Memory B cell (primary cell): Measurements from ENCODE around the gene HPSE2.

Experiments used
- ATAC-seq: fragments of 150-1000 bp; cut with Tn5 transposase; 2 replicates; pipeline ENCODE4 v1.10.0; 2021; ENCODE audit warnings: low read depth, mild to moderate bottlenecking, moderate library complexity
- DNase-seq, 2 donors: peaks; one replicate each; pipeline ENCODE4 v3.0.0; 2022; ENCODE audit warnings: low spot score in 2 of 2
- H3K27ac Mint-ChIP-seq: one replicate; pipeline ENCODE4 v1.8.0; 2022; ENCODE audit warnings: mild to moderate bottlenecking, moderate library complexity, mixed read lengths
- H3K27me3 Mint-ChIP-seq: one replicate; pipeline ENCODE4 v1.8.0; 2022; ENCODE audit warnings: mixed read lengths
- H3K36me3 Mint-ChIP-seq: one replicate; pipeline ENCODE4 v1.8.0; 2022; ENCODE audit warnings: mild to moderate bottlenecking, mixed read lengths
- H3K4me1 Mint-ChIP-seq: one replicate; pipeline ENCODE4 v1.8.0; 2022; ENCODE audit warnings: mixed read lengths
- H3K4me3 Mint-ChIP-seq: one replicate; pipeline ENCODE4 v1.8.0; 2022; ENCODE audit warnings: mild to moderate bottlenecking, moderate library complexity, mixed read lengths
- H3K9me3 Mint-ChIP-seq: one replicate; pipeline ENCODE4 v1.8.0; 2022; ENCODE audit warnings: mixed read lengths

The HPSE2 gene

GRCh38 chr10:98855403-98856189, 380.1 kb downstream of the HPSE2 start:
- Mint-ChIP-seq H3K4me1 (no peaks in the 10 kb centered on the region), H3K27me3 (peaks cover 4% of the 10 kb centered on the region), H3K4me3 (no peak overlapping the region), H3K27ac (no peak overlapping the region), H3K36me3 (no peaks in the 10 kb centered on the region), H3K9me3 (no peaks in the 10 kb centered on the region)
- DNase-seq (no peak), ATAC-seq (no peak)

DNA sequence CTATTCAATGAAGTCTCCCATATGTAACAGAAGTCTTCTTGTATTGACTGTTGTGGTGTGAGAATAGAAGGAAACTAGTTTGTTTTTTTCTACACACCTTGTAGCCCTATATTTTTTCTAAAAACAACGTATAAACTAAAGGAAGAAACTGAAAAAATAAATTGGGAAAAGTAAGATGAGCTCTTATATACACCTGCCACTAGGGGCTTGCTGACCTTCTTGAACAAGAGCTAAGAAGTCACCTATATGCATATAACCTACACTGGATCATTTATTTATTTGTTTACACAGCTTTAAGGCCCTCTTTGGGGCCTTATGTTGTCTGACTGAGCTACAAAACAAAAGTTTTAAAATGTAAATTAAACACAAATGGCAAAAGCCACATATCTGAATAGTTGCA, 383.0 kb downstream of the HPSE2 start:
- no peaks in the 10 kb centered on the region for H3K36me3 Mint-ChIP-seq
- H3K27me3 Mint-ChIP-seq, result peaks cover 4% of the 10 kb centered on the region
- ATAC-seq (no peak), DNase-seq (no peak)
- no peak overlapping the region for H3K27ac Mint-ChIP-seq
- no peak overlapping the region for H3K4me3 Mint-ChIP-seq
- no peaks in the 10 kb centered on the region for H3K9me3 Mint-ChIP-seq
- no peaks in the 10 kb centered on the region for H3K4me1 Mint-ChIP-seq

GRCh38 chr10:98848361-98848760, 387.3 kb downstream of the HPSE2 start:
- no peaks in the 10 kb centered on the region for H3K9me3 Mint-ChIP-seq
- no peaks in the 10 kb centered on the region for H3K4me1 Mint-ChIP-seq
- no peak overlapping the region for H3K4me3 Mint-ChIP-seq
- H3K27ac Mint-ChIP-seq, result no peak overlapping the region
- ATAC-seq (no peak), DNase-seq (no peak)
- no peaks in the 10 kb centered on the region for H3K36me3 Mint-ChIP-seq
- H3K27me3 Mint-ChIP-seq, result peaks cover 4% of the 10 kb centered on the region

DNA sequence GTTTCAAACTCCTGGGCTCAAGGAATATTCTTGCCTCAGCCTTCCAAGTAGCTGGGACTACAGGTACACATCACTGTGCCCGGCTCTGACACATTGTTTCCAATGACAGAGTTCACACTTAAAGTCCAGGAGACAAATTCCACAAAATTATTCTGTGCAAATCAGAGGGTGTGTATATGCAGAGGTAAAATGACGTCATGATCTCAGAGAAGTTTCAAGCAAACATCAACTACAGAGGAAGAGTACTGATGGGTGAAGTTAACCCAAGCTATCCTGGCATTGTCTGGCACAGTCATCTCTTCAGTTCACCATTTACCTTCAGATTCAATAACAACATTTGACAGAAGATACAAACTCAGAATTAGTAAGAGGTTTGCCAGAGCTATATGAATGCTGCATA, 388.9 kb downstream of the HPSE2 start:
- no peaks in the 10 kb centered on the region for H3K9me3 Mint-ChIP-seq
- DNase-seq (no peak), ATAC-seq (no peak)
- H3K4me1 Mint-ChIP-seq, result no peaks in the 10 kb centered on the region
- no peak overlapping the region for H3K27ac Mint-ChIP-seq
- no peak overlapping the region for H3K4me3 Mint-ChIP-seq
- no peaks in the 10 kb centered on the region for H3K36me3 Mint-ChIP-seq
- peaks cover 3% of the 10 kb centered on the region for H3K27me3 Mint-ChIP-seq

DNA sequence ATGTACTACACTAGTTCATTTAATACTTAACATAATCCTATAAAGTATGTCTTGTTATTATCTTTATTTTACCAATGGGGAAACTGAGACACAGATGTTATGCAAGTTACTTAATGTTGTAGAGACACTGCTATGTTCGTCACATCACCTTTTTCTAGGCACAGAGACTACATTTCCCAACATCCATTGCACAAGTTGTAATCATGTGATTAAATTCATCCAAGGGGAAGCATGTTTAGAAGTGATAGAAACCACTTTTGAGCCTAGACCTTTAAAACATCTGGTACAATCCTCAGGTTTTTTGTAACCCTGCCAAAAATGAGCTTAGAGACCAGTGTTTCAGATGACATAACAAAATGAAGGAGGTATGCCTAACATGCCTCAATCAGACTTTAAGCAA, 402.1 kb downstream of the HPSE2 start:
- Mint-ChIP-seq H3K4me1 (no peaks in the 10 kb centered on the region), H3K27ac (no peak overlapping the region), H3K4me3 (no peak overlapping the region), H3K36me3 (no peaks in the 10 kb centered on the region), H3K9me3 (no peaks in the 10 kb centered on the region), H3K27me3 (peaks cover 4% of the 10 kb centered on the region)
- no peak for DNase-seq
- no peak for ATAC-seq

DNA sequence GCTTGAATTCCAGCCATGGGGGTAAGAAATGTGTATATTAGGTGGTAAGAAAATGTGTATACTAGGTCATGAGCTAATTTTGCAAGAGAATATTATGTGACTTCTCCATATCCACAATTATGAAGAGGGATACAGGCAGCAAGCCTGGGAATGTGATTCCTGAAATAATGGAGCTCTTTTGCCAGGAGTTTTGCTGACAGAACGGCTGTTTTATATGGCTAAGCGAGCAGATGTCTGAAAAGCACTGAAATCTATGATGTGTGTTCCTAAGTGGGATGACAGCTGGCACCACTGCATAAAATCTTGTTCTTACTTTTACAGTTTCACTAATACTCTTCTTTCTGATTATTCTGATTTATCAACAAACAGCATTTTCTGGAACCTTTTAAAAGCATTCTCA, 402.9 kb downstream of the HPSE2 start:
- Mint-ChIP-seq H3K9me3 (no peaks in the 10 kb centered on the region), H3K36me3 (no peaks in the 10 kb centered on the region), H3K4me1 (no peaks in the 10 kb centered on the region), H3K27ac (no peak overlapping the region), H3K4me3 (no peak overlapping the region), H3K27me3 (peaks cover 4% of the 10 kb centered on the region)
- no peak for DNase-seq
- no peak for ATAC-seq

DNA sequence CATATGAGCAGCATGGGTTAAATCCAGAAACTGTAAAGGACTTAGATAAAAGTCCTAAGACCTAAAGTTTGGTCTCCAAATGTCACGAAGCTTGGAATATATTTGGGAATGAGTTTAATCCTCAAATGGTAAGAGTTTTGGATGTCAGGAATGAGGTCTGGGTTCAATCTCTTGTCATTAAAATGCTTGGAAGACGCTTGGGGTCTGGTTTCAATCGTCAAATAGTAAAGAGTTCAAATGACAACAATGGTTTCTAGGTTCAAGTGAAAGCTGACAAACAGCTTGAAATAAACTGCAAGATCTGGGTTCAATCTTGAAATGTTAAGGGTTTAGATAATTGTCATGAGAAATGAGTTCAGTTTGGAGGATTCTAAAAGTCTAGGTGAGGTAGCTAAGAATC, 403.5 kb downstream of the HPSE2 start:
- Mint-ChIP-seq H3K4me3 (no peak overlapping the region), H3K4me1 (no peaks in the 10 kb centered on the region), H3K9me3 (no peaks in the 10 kb centered on the region), H3K27ac (no peak overlapping the region), H3K27me3 (peaks cover 4% of the 10 kb centered on the region), H3K36me3 (no peaks in the 10 kb centered on the region)
- ATAC-seq (no peak), DNase-seq (no peak)

- H3K36me3 Mint-ChIP-seq, result no peaks in the 10 kb centered on the region
- no peak for DNase-seq
- H3K27me3 Mint-ChIP-seq, result peaks cover 4% of the 10 kb centered on the region
- H3K9me3 Mint-ChIP-seq, result no peaks in the 10 kb centered on the region
- no peak overlapping the region for H3K4me3 Mint-ChIP-seq
- no peaks in the 10 kb centered on the region for H3K4me1 Mint-ChIP-seq
- H3K27ac Mint-ChIP-seq, result no peak overlapping the region
- ATAC-seq, result no peak
These were observed 404.3 kb downstream of the HPSE2 start for GRCh38 chr10:98831391-98831790.

DNA sequence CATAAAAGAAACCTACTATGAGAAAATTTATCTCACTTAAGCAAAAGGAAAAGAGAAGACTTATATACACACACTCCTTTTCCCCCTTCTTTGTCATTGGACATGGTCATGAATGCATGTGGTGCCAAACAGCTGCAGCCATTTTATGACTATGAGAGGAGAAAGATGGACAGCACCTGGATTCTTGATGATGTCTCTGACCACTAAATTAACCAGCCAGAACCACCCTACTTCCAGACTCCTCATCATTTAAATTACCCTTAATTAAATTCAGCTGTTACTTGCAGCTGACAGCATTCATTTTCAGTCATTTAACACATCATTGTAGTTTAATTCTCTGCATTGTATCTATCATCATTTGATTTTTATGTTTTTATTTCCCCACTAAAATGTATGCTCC, 409.9 kb downstream of the HPSE2 start:
- Mint-ChIP-seq H3K9me3 (no peaks in the 10 kb centered on the region), H3K27me3 (peaks cover 4% of the 10 kb centered on the region), H3K36me3 (no peaks in the 10 kb centered on the region), H3K27ac (no peak overlapping the region), H3K4me1 (no peaks in the 10 kb centered on the region), H3K4me3 (no peak overlapping the region)
- no peak for ATAC-seq
- DNase-seq, result no peak

DNA sequence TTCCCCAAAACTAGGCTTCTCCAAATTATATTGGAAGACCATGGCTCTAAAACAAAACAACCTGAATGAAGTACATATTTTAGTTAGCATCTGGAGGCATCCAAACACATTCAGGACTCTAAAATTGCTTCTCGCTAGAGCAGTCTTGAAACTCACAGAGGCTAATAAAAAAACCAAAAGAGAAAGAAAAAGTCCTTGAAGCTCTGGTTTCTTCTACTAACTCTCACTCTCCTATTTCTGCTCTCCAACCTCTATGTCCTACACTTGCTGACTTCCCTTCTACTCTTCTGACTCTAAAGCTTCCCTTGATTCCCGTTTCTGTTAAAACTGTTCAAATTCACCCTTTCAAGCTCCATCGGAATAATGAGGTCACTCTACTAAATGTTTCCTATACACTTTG, 418.3 kb downstream of the HPSE2 start:
- H3K4me3 Mint-ChIP-seq, result no peak overlapping the region

GRCh38 chr10:98815039-98815885, 420.4 kb downstream of the HPSE2 start:
- Mint-ChIP-seq H3K27me3 (peaks cover 2% of the 10 kb centered on the region), H3K9me3 (no peaks in the 10 kb centered on the region), H3K27ac (no peak overlapping the region), H3K4me3 (no peak overlapping the region), H3K4me1 (no peaks in the 10 kb centered on the region), H3K36me3 (no peaks in the 10 kb centered on the region)
- ATAC-seq, result no peak
- no peak for DNase-seq

More for the DNA sequence above, 418.3 kb downstream of the HPSE2 start:
- ATAC-seq (no peak), DNase-seq (no peak)
- Mint-ChIP-seq H3K27ac (no peak overlapping the region), H3K36me3 (no peaks in the 10 kb centered on the region), H3K9me3 (no peaks in the 10 kb centered on the region), H3K4me1 (no peaks in the 10 kb centered on the region), H3K27me3 (no peaks in the 10 kb centered on the region)

DNA sequence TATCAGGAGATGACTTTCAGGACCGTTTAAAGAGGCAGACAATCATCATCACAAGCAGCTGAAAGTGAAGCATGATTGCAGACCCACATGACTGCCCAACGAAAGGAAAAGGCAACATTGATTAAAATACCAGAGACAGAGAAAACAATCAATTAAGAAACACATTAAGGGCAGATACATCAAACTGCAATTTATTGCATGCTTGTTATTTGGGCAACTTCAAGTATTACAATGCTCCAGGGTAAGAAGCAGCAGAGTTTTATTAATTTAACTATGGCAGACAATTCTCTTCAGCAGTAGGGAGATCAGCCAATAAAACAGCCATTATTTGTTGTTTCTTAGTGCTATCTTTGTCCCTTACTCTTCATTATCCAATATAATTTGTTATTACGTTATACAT, 421.2 kb downstream of the HPSE2 start:
- Mint-ChIP-seq H3K4me3 (no peak overlapping the region), H3K27me3 (peaks cover 5% of the 10 kb centered on the region), H3K27ac (no peak overlapping the region), H3K4me1 (no peaks in the 10 kb centered on the region), H3K36me3 (no peaks in the 10 kb centered on the region), H3K9me3 (no peaks in the 10 kb centered on the region)
- ATAC-seq (no peak), DNase-seq (no peak)

DNA sequence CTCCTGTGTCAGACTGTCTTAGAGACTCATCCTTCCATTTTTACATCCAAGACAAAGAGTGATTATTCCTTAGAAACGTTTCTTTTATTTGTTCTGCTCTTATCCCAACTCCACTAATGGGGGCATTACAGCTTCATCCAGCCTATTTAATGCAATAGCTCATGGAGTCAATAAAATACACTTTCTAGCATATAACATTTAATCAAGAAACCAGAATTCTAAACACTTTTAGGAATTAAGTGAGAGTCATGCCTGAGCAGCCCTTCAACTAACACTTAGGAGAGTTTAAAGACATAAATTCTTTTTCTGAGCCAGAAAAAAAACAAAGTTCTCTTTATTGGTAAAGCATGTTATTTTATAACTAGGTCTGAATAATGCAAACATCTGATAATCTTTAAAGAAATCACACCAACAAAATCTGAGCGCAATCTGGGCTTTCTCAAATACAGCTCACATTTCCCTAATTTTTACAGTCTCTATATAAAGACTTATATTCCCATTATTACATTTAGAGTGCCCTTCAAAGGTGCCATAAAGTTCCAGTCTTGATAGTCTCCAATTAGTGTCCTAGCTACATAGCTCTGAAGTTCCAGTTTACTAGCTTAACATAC, 427.3 kb downstream of the HPSE2 start:
- no peaks in the 10 kb centered on the region for H3K36me3 Mint-ChIP-seq
- DNase-seq (no peak), ATAC-seq (no peak)
- H3K4me1 Mint-ChIP-seq, result no peaks in the 10 kb centered on the region
- peaks cover 6% of the 10 kb centered on the region for H3K27me3 Mint-ChIP-seq
- H3K4me3 Mint-ChIP-seq, result no peak overlapping the region
- no peak overlapping the region for H3K27ac Mint-ChIP-seq
- H3K9me3 Mint-ChIP-seq, result no peaks in the 10 kb centered on the region

DNA sequence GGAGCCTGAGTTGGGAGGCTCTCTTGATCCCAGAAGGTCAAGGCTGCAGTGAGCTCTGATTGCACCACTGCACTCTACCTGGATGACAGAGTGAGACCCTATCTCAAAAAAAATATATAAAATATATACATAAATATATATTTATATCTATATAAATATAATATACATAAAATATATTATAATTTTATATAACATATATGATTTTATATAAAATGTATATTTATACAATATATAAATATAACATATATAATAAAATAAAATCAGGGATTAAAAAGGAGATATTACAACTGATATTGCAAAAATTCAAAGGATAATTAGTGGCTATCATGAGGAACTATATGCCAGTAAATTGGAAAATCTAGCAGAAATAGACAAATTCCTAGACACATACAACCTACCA, 435.4 kb downstream of the HPSE2 start:
- ATAC-seq, result no peak
- H3K4me3 Mint-ChIP-seq, result no peak overlapping the region
- H3K27me3 Mint-ChIP-seq, result peaks cover 9% of the 10 kb centered on the region
- H3K4me1 Mint-ChIP-seq, result no peaks in the 10 kb centered on the region
- no peaks in the 10 kb centered on the region for H3K36me3 Mint-ChIP-seq
- H3K27ac Mint-ChIP-seq, result no peak overlapping the region
- H3K9me3 Mint-ChIP-seq, result peaks cover 2% of the 10 kb centered on the region
- no peak for DNase-seq
